ENCODE measurements around the gene RIPPLY3.

GRCh38 chr21:36987845-36988244 lies 18.7 kb upstream of the RIPPLY3 start:
- TF ChIP-seq CTCF (IDR thresholded peaks at IDR 0.05 in 4 of 5, conservative IDR thresholded peaks at IDR 0.05 in 1 of 5) (no peak), POLR2A (IDR thresholded peaks at IDR 0.05) (no peak)
